Adrenal gland (tissue), 19 donors: ENCODE measurements around the gene RO60. TPM values are rescaled to one million over a fixed set of nuclear protein-coding genes. Genes with fewer than 3 reads are reported as not detected.
A peak's percentile ranks its signal among the peaks of the same experiment; 100 is the strongest.

Source experiments
- DNase-seq, 7 donors: peaks; one replicate each; pipeline ENCODE4 v3.0.0-alpha.2; 2019 to 2020
- H3K27ac ChIP-seq, 5 donors: fragments of 200-600 bp; sonication (generic) in 4 of 5; 1 replicate in 3 of 5; 2 replicates in 2 of 5; pipeline versions ENCODE4 v1.5.1 to v1.8.0; 2016 to 2020; ENCODE audit warnings: mild to moderate bottlenecking in 1 of 5
- H3K27me3 ChIP-seq: fragments of 200-600 bp; 2 replicates; pipeline ENCODE4 v1.8.0; 2021
- H3K36me3 ChIP-seq, 2 donors: fragments of 200-600 bp; replicated peaks in 1 of 2; 1 replicate in 1 of 2; 2 replicates in 1 of 2; pipeline versions ENCODE4 v1.5.1 to v1.8.0; 2018 to 2022
- H3K4me1 ChIP-seq, 2 donors: fragments of 200-600 bp; replicated peaks in 1 of 2; 1 replicate in 1 of 2; 2 replicates in 1 of 2; pipeline versions ENCODE4 v1.5.1 to v1.8.0; 2018 to 2021
- H3K4me3 ChIP-seq, 4 donors: fragments of 200-600 bp; sonication (generic) in 3 of 4; one replicate each; pipeline ENCODE4 v1.5.1; 2016 to 2018
- H3K9me3 ChIP-seq, 3 donors: fragments of 200-600 bp; sonication (generic) in 1 of 3; replicated peaks in 1 of 3; 1 replicate in 2 of 3; 2 replicates in 1 of 3; pipeline versions ENCODE4 v1.5.1 to v1.8.0; 2016 to 2021
- POLR2A ChIP-seq, 2 donors: fragments of 450-650 bp; IDR thresholded peaks; one replicate each; pipeline ENCODE4 v1.6.1; 2017; ENCODE audit warnings: antibody characterized with exemption in 2 of 2, mild to moderate bottlenecking in 2 of 2, moderate library complexity in 1 of 2
- WGBS, 4 donors: extraction: QIAGEN DNeasy Blood & Tissue Kit in 2 of 4; methylation state at CpG; one replicate each; pipeline versions ENCODE4 v1.1.5 to v1.1.7; 2013 to 2017; 5-methylcytosine and 5-hydroxymethylcytosine counted together
- intact Hi-C, 2 donors: fragments of 100-400 bp; cut with DNase I; formaldehyde crosslinking; loops; one replicate each; pipeline versions ENCODE4 v1.14.1 to v1.15.0; 2022 to 2023
- long read RNA-seq, 10 donors: library from polyadenylated mRNA in 3 of 10; unstranded in 2 of 10; stranded (forward) in 1 of 10; transcript quantifications; one replicate each; pipeline ENCODE4 v2.0.0 and lab custom pipeline, GENCODE V29; 2021 to 2026
- polyA plus RNA-seq, 3 donors: library from polyadenylated mRNA; stranded (reverse); fragments of 200-250 nt in 2 of 3; fragments of 350-450 nt in 1 of 3; fragmentation: Illumina TruSeq in 1 of 3; extraction: RNeasy Lipid Tissue Mini Kit (QIAGEN cat#74804) in 1 of 3; gene quantifications; one replicate each; pipeline ENCODE4 v1.2.3, GENCODE V29; 2013 to 2014
- total RNA-seq, 9 donors: library from RNA; depleted of rRNA in 4 of 9; stranded (reverse); fragments of >200 nt in 4 of 9; fragments of 120-200 nt in 1 of 9; fragmentation: NEBNext Ultra II Directional in 1 of 9; extraction: Animal tissue kit (Norgen Biotek cat#: 25700) in 1 of 9; gene quantifications; one replicate each; pipeline versions ENCODE4 v1.1.0 to v1.2.4, GENCODE V29; 2013 to 2023
- TF ChIP-seq, protein P1 (sequence below), 6 experiments: fragments of 450-650 bp in 4 of 6; fragments of 200-600 bp in 2 of 6; sonication (generic) in 1 of 6; IDR thresholded peaks; 1 replicate in 5 of 6; 2 replicates in 1 of 6; pipeline versions ENCODE4 v1.5.1 to v1.8.0; 2016 to 2021; ENCODE audit warnings: antibody characterized with exemption in 6 of 6, mild to moderate bottlenecking in 2 of 6, moderate library complexity in 1 of 6
- donor health status: healthy with polysubstance abuse.
- donor health status: Bipolar disorder and iron deficiency.
- donor health status: DM: yes; HTN: yes; CAD: no.
- donor health status: DM: no; HTN: no; CAD: no.
- donor health status: DM: no; HTN: no; CAD: no.
- donor health status: DM: yes; HTN: yes; CAD: no.

Gene RO60
- total RNA-seq (100 to 1,000 TPM in 1 of 9 donors, 10 to 100 TPM in 8; 60.7 to 100 (median 76.5) TPM), polyA plus RNA-seq (10 to 100 TPM in 2 of 3 donors, 1 to 10 TPM in 1; 3.8 to 19.0 (median 10.6) TPM)
- long read RNA-seq, donor 1, partial matches to known transcripts, result 5 of 8 reads
- long read RNA-seq, donor 1, other reads (novel, unspliced or antisense), result 0 of 8 reads
- long read RNA-seq, donor 2, partial matches to known transcripts, result 0 of 3 reads
- long read RNA-seq, donor 2, other reads (novel, unspliced or antisense), result 0 of 3 reads
- long read RNA-seq, donor 3, partial matches to known transcripts, result 154 of 154 reads
- long read RNA-seq, donor 3, other reads (novel, unspliced or antisense), result 0 of 154 reads
- long read RNA-seq, donor 4, full-length matches to known transcripts, result 42 of 63 reads
- long read RNA-seq, donor 4, partial matches to known transcripts, result 2 of 63 reads
- long read RNA-seq, donor 4, other reads (novel, unspliced or antisense), result 19 of 63 reads
- long read RNA-seq, donor 5, full-length matches to known transcripts, result 25 of 39 reads
- long read RNA-seq, donor 5, partial matches to known transcripts, result 0 of 39 reads
- long read RNA-seq, donor 5, other reads (novel, unspliced or antisense), result 14 of 39 reads
- long read RNA-seq, donor 6, full-length matches to known transcripts, result 22 of 44 reads
- long read RNA-seq, donor 6, partial matches to known transcripts, result 7 of 44 reads
- long read RNA-seq, donor 6, other reads (novel, unspliced or antisense), result 15 of 44 reads
- long read RNA-seq, donor 7, partial matches to known transcripts, result 59 of 61 reads
- long read RNA-seq, donor 7, other reads (novel, unspliced or antisense), result 0 of 61 reads
- long read RNA-seq, donor 8, full-length matches to known transcripts, result 7 of 141 reads
- long read RNA-seq, donor 8, partial matches to known transcripts, result 134 of 141 reads
- long read RNA-seq, donor 8, other reads (novel, unspliced or antisense), result 0 of 141 reads
- long read RNA-seq, donor 9, full-length matches to known transcripts, result 2 of 151 reads
- long read RNA-seq, donor 9, partial matches to known transcripts, result 149 of 151 reads
- long read RNA-seq, donor 9, other reads (novel, unspliced or antisense), result 0 of 151 reads
- long read RNA-seq, donor 10, full-length matches to known transcripts, result 4 of 4 reads
- long read RNA-seq, donor 10, partial matches to known transcripts, result 0 of 4 reads
- long read RNA-seq, donor 10, other reads (novel, unspliced or antisense), result 0 of 4 reads

DNA sequence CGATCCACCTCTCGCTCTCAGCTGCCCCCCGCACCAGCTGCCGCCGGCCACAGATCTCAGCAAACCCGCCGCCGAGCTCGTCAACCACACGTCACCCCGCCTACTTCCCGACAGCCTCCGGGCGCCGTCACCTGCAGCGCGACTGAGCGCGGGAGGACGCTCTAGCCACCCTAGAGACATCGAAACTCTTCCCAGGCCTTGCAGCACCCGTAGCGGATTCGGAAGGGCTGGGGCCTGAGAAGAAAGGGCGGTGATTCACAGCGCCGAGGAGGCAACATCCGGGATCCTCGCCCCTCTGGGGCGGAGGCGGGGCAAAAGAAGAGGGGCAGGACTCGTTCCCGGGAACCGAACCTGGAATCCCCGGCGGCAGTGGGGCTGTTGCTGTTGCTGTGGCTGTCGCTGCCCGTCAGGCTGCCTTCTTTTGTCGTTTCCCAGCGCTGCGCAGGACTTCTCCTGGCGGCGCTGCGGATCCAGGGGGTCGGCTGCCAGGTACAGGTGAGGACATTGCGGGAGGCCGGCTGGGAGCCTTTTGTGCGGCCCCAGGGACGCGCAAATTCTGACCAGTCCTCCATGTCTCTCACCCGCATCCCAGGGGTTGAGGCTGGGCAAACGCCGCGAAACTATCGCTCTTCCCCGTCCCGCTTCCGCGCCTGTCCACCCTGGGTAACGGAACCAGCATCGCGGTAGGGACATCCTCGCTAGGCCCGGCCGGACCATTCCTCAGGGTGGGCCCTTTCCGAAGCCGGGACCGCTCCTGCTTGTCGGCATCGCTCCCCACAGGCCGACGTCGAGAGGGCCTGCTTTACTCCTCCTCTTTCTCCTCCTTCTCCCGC lies at the start of gene RO60, which contains the start of gene UCHL5:
Gene RO60, plus strand, starts transcription at position 331 of the 833 bp plus-strand sequence. CDS start 9,443 bp downstream, outside the sequence.
Gene UCHL5, minus strand, starts transcription at position 79 of the 833 bp plus-strand sequence. CDS start 100 bp downstream, outside the sequence.
- peaks cover 20 to 36% of the 10 kb centered on the region in 2 donors for H3K4me1 ChIP-seq
- 0 to 1% (median 1%) methylated on average over 5 to 74 of the region's 74 CpGs for WGBS, 4 donors

DNA sequence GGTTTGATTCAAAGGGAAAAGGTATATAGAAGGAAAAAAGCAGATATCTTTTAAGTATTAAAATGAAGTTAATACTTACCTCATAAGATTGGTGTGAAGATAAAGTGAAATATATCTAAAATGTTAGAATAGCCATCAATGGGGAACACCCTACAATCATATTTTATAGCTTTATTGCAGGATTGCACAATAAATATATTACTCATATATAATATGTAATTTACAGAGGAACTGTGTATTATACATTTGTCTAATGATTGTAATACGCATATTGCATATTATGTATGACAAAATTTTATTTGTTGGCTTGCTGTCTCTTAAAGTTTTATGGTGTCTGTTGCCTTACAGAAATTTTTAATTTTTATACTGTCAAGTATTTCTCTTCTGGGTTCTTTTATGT lies 48.0 kb upstream of the RO60 start:
- Histone ChIP-seq H3K36me3 (no peaks in the 10 kb centered on the region), H3K27ac (no peak overlapping the region), H3K4me1 (no peaks in the 10 kb centered on the region), H3K4me3 (no peak overlapping the region), H3K27me3 (no peaks in the 10 kb centered on the region), H3K9me3 (no peaks in the 10 kb centered on the region)
- intact Hi-C loops, result loop anchor here in 1 of 2 donors (10.0 kb wide), 1 partner anchor 197 kb away; no protein-coding TSS in a partner anchor
- WGBS, 4 donors, result 97 to 100% (median 99%) methylated on average over 1 of the region's 1 CpG
- TF ChIP-seq, protein P1, sequence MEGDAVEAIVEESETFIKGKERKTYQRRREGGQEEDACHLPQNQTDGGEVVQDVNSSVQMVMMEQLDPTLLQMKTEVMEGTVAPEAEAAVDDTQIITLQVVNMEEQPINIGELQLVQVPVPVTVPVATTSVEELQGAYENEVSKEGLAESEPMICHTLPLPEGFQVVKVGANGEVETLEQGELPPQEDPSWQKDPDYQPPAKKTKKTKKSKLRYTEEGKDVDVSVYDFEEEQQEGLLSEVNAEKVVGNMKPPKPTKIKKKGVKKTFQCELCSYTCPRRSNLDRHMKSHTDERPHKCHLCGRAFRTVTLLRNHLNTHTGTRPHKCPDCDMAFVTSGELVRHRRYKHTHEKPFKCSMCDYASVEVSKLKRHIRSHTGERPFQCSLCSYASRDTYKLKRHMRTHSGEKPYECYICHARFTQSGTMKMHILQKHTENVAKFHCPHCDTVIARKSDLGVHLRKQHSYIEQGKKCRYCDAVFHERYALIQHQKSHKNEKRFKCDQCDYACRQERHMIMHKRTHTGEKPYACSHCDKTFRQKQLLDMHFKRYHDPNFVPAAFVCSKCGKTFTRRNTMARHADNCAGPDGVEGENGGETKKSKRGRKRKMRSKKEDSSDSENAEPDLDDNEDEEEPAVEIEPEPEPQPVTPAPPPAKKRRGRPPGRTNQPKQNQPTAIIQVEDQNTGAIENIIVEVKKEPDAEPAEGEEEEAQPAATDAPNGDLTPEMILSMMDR (IDR thresholded peaks at IDR 0.05), result no peak
- TF ChIP-seq POLR2A (IDR thresholded peaks at IDR 0.05), result no peak
- no peak for DNase-seq

More for the DNA sequence above, at the start of gene RO60, which contains the start of gene UCHL5:
- Histone ChIP-seq H3K27ac (peak within 1 kb of the TSS; percentile 88 to 99 (median 96)), H3K4me3 (peak within 1 kb of the TSS; percentile 66 to 78 (median 73)), H3K9me3 (no peaks in the 10 kb centered on the region), H3K27me3 (no peaks in the 10 kb centered on the region), H3K36me3 (no peaks in the 10 kb centered on the region)
- peak; percentile 47 to 88 for TF ChIP-seq POLR2A (IDR thresholded peaks at IDR 0.05)
- TF ChIP-seq, protein P1 (IDR thresholded peaks at IDR 0.05), result no peak
- intact Hi-C loops, result loop anchor here in 1 of 2 donors (10.0 kb wide), 1 partner anchor 55 kb away; no protein-coding TSS in a partner anchor
- DNase-seq, result peak; percentile 96 to 98 (median 98)

GRCh38 chr1:193013005-193013404 lies 46.4 kb upstream of the RO60 start:
- TF ChIP-seq, protein P1 (IDR thresholded peaks at IDR 0.05), result no peak
- no peak for TF ChIP-seq POLR2A (IDR thresholded peaks at IDR 0.05)
- intact Hi-C loops, result loop anchor here in 1 of 2 donors (10.0 kb wide), 1 partner anchor 198 kb away; no protein-coding TSS in a partner anchor
- no peak for DNase-seq
- Histone ChIP-seq H3K4me3 (no peak overlapping the region), H3K9me3 (no peaks in the 10 kb centered on the region), H3K27me3 (no peaks in the 10 kb centered on the region), H3K4me1 (no peaks in the 10 kb centered on the region), H3K36me3 (no peaks in the 10 kb centered on the region), H3K27ac (no peak overlapping the region)
- 88 to 92% (median 89%) methylated on average over 2 of the region's 2 CpGs for WGBS, 4 donors
